ENCODE results near the gene CACFD1.

- TF ChIP-seq CTCF (IDR thresholded peaks at IDR 0.05; ENCODE audit: insufficient read depth, low read depth, low read length) (no peak), EZH2 (IDR thresholded peaks at IDR 0.05; ENCODE audit: insufficient read depth, low read length) (no peak)
These were observed 46.9 kb downstream of the CACFD1 start for GRCh38 chr9:133506653-133507038.
